GM23248 (cell line): ENCODE data around the gene PITPNM3. TPM values are rescaled to one million over a fixed set of nuclear protein-coding genes. Genes with fewer than 3 reads are reported as not detected.

Experiments
- DNase-seq: peaks from one replicate; pipeline ENCODE4 v3.0.0-alpha.2; 2015
- H2AFZ ChIP-seq: fragments of 200-600 bp; sonication (generic); 2 replicates; pipeline ENCODE4 v1.6.1; 2016; ENCODE audit warnings: antibody characterized with exemption
- H3F3A ChIP-seq: fragments of 200-600 bp; sonication (generic); 2 replicates; pipeline ENCODE4 v1.6.1; 2016; ENCODE audit warnings: mild to moderate bottlenecking, antibody characterized with exemption, mixed run types; ENCODE audit not compliant: insufficient read depth
- H3K27ac ChIP-seq: fragments of 200-600 bp; sonication (generic); 2 replicates; pipeline ENCODE4 v1.5.1; 2016; ENCODE audit warnings: mild to moderate bottlenecking
- H3K27me3 ChIP-seq: fragments of 200-600 bp; sonication (generic); replicated peaks from 2 replicates; pipeline ENCODE4 v1.6.1; 2016; ENCODE audit warnings: mild to moderate bottlenecking; ENCODE audit not compliant: insufficient read depth
- H3K36me3 ChIP-seq: fragments of 200-600 bp; sonication (generic); 2 replicates; pipeline ENCODE4 v1.6.1; 2016; ENCODE audit warnings: low read depth, mild to moderate bottlenecking
- H3K4me1 ChIP-seq: fragments of 200-600 bp; sonication (generic); 2 replicates; pipeline ENCODE4 v1.6.1; 2016; ENCODE audit warnings: mild to moderate bottlenecking; ENCODE audit not compliant: insufficient read depth
- H3K4me2 ChIP-seq: fragments of 200-600 bp; sonication (generic); one replicate; pipeline ENCODE4 v1.6.1; 2016; ENCODE audit warnings: mild to moderate bottlenecking; ENCODE audit not compliant: unreplicated experiment
- H3K4me3 ChIP-seq: fragments of 200-600 bp; sonication (generic); 2 replicates; pipeline ENCODE4 v1.5.1; 2016; ENCODE audit warnings: mild to moderate bottlenecking
- H3K79me2 ChIP-seq: fragments of 200-600 bp; sonication (generic); 2 replicates; pipeline ENCODE4 v1.6.1; 2016; ENCODE audit warnings: mild to moderate bottlenecking; ENCODE audit not compliant: insufficient read depth
- H3K9ac ChIP-seq: fragments of 200-600 bp; sonication (generic); 2 replicates; pipeline ENCODE4 v1.6.1; 2016; ENCODE audit warnings: mild to moderate bottlenecking
- H3K9me2 ChIP-seq: fragments of 200-600 bp; sonication (generic); 2 replicates; pipeline ENCODE4 v1.6.1; 2016; ENCODE audit warnings: mixed run types, mild to moderate bottlenecking, moderate library complexity; ENCODE audit not compliant: insufficient read depth
- H3K9me3 ChIP-seq: fragments of 200-600 bp; sonication (generic); one replicate; pipeline ENCODE4 v1.6.1; 2017; ENCODE audit warnings: low read depth
- H4K20me1 ChIP-seq: fragments of 200-600 bp; sonication (generic); 2 replicates; pipeline ENCODE4 v1.6.0; 2016; ENCODE audit not compliant: insufficient read depth
- EZH2 ChIP-seq: fragments of 200-600 bp; sonication (generic); IDR thresholded peaks from 2 replicates; pipeline ENCODE4 v1.6.1; 2018; ENCODE audit warnings: antibody characterized with exemption, mild to moderate bottlenecking; ENCODE audit not compliant: insufficient read depth, poor library complexity, severe bottlenecking
- EZH2phosphoT487 ChIP-seq: fragments of 200-600 bp; sonication (generic); IDR thresholded peaks from 2 replicates; pipeline ENCODE4 v1.6.1; 2018; ENCODE audit warnings: antibody characterized with exemption, moderate library complexity, mild to moderate bottlenecking, low read depth; ENCODE audit not compliant: insufficient read depth
- WGBS, 2 experiments: methylation state at CpG; one replicate each; pipeline ENCODE4 v1.1.6; 2015 to 2017; ENCODE audit warnings: low lambda C conversion rate in 2 of 2, low coverage in 1 of 2; ENCODE audit errors: missing lambda C conversion rate in 2 of 2; 5-methylcytosine and 5-hydroxymethylcytosine counted together
- in situ Hi-C: fragments of 300-500 bp; cut with MboI; formaldehyde crosslinking; loops from 2 replicates; pipeline ENCODE4 v1.15.0; 2020
- polyA plus RNA-seq: library from polyadenylated mRNA; unstranded; fragments of >200 nt; fragmentation: Nextera tagmentation; extraction: Ambion mirVana; gene quantifications from 2 replicates; pipeline ENCODE4 v1.2.1, GENCODE V29; 2016
- total RNA-seq: library from RNA; depleted of rRNA; stranded (reverse); fragments of >200 nt; shearing (Covaris generic); gene quantifications from 2 replicates; pipeline ENCODE4 v1.2.3, GENCODE V29; 2014

Gene PITPNM3
- total and polyA plus RNA-seq, 2 experiments from 2014 or later: 6.5 to 12.8 TPM

GRCh38 chr17:6448473-6448872, 107.9 kb downstream of the PITPNM3 start:
- TF ChIP-seq EZH2 (no peak), EZH2phosphoT487 (no peak)
- H4K20me1 ChIP-seq: no peaks in the 10 kb centered on the region
- 95 to 99% methylated on average over 6 of the region's 6 CpGs for WGBS, 2 experiments
- no peak overlapping the region for H3K9ac ChIP-seq
- no peaks in the 10 kb centered on the region for H3K9me2 ChIP-seq
- H2AFZ ChIP-seq: no peak overlapping the region
- H3K27ac ChIP-seq: no peak overlapping the region
- DNase-seq: no peak
- no peaks in the 10 kb centered on the region for H3K36me3 ChIP-seq
- H3K27me3 ChIP-seq: no peaks in the 10 kb centered on the region
- in situ Hi-C loops: loop anchor here (25.0 kb wide), 2 partner anchors 986 to 1186 kb away; partner anchors contain the start of gene DHX33
- H3F3A ChIP-seq: no peaks in the 10 kb centered on the region
- no peaks in the 10 kb centered on the region for H3K4me1 ChIP-seq
- no peak overlapping the region for H3K4me2 ChIP-seq
- no peaks in the 10 kb centered on the region for H3K9me3 ChIP-seq
- H3K4me3 ChIP-seq: no peak overlapping the region
- no peaks in the 10 kb centered on the region for H3K79me2 ChIP-seq

GRCh38 chr17:6446516-6447100, 109.7 kb downstream of the PITPNM3 start:
- Histone ChIP-seq H3K4me1 (no peaks in the 10 kb centered on the region), H3K9ac (no peak overlapping the region), H3K9me3 (no peaks in the 10 kb centered on the region), H3K9me2 (no peaks in the 10 kb centered on the region), H3K27ac (no peak overlapping the region), H3K4me3 (no peak overlapping the region), H3K79me2 (no peaks in the 10 kb centered on the region), H3F3A (no peaks in the 10 kb centered on the region), H3K27me3 (no peaks in the 10 kb centered on the region), H4K20me1 (no peaks in the 10 kb centered on the region), H3K36me3 (no peaks in the 10 kb centered on the region), H2AFZ (no peak overlapping the region), H3K4me2 (no peak overlapping the region)
- in situ Hi-C loops: loop anchor here (25.0 kb wide), 2 partner anchors 984 to 1184 kb away; partner anchors contain the start of gene DHX33
- no peak for TF ChIP-seq EZH2
- no peak for TF ChIP-seq EZH2phosphoT487
- WGBS, 2 experiments: 86 to 91% methylated on average over 9 of the region's 9 CpGs
- no peak for DNase-seq

- H2AFZ ChIP-seq: peak overlapping the region; percentile 77
- no peak for TF ChIP-seq EZH2phosphoT487
- no peak for TF ChIP-seq EZH2
- 22 to 34% methylated on average over 17 to 35 of the region's 36 CpGs for WGBS, 2 experiments
Measured at GRCh38 chr17:6444571-6445335, 111.6 kb downstream of the PITPNM3 start.

GRCh38 chr17:6443692-6444570, 112.4 kb downstream of the PITPNM3 start, which contains the start of gene PIMREG:
TSS of gene PIMREG (plus strand) at chr17:6444455. CDS start at chr17:6445111, 656 bp downstream.
- Histone ChIP-seq H3K4me1 (peaks cover 12% of the 10 kb centered on the region), H3K9me3 (no peaks in the 10 kb centered on the region), H3K9ac (peak within 1 kb of the TSS; percentile 72), H3K9me2 (no peaks in the 10 kb centered on the region), H3K79me2 (no peaks in the 10 kb centered on the region), H3K36me3 (no peaks in the 10 kb centered on the region), H2AFZ (peak within 1 kb of the TSS; percentile 98), H3K27ac (peak within 1 kb of the TSS; percentile 77), H3K4me3 (peak within 1 kb of the TSS; percentile 75), H4K20me1 (no peaks in the 10 kb centered on the region), H3K4me2 (peak within 1 kb of the TSS; percentile 91), H3K27me3 (no peaks in the 10 kb centered on the region), H3F3A (0 out of 2 replicates have a peak, but pooled peaks cover 4% of the 10 kb centered on the region)
- 2% methylated on average over 33 to 62 of the region's 62 CpGs for WGBS, 2 experiments
- in situ Hi-C loops: loop anchor here (25.0 kb wide), 2 partner anchors 982 to 1182 kb away; partner anchors contain the start of gene DHX33
- no peak for TF ChIP-seq EZH2phosphoT487
- no peak for TF ChIP-seq EZH2
- DNase-seq: peak; percentile 99

More at GRCh38 chr17:6444571-6445335, 111.6 kb downstream of the PITPNM3 start:
- H3K9ac ChIP-seq: peak overlapping the region; percentile 71
- no peaks in the 10 kb centered on the region for H3K79me2 ChIP-seq
- H3F3A ChIP-seq: 0 out of 2 replicates have a peak, but pooled peaks cover 4% of the 10 kb centered on the region
- H3K4me1 ChIP-seq: peaks cover 12% of the 10 kb centered on the region
- no peaks in the 10 kb centered on the region for H4K20me1 ChIP-seq
- no peaks in the 10 kb centered on the region for H3K36me3 ChIP-seq
- no peaks in the 10 kb centered on the region for H3K9me3 ChIP-seq
- peak overlapping the region; percentile 75 for H3K4me3 ChIP-seq
- DNase-seq: peak; percentile 30
- H3K27me3 ChIP-seq: no peaks in the 10 kb centered on the region
- no peak overlapping the region for H3K27ac ChIP-seq
- H3K4me2 ChIP-seq: peak overlapping the region; percentile 91
- in situ Hi-C loops: loop anchor here (25.0 kb wide), 2 partner anchors 982 to 1182 kb away; partner anchors contain the start of gene DHX33
- no peaks in the 10 kb centered on the region for H3K9me2 ChIP-seq
